ENCODE measurements around the gene SLC2A4RG.

SLC2A4RG gene

GRCh38 chr20:63741676-63742380, 2.3 kb downstream of the SLC2A4RG start:
- DNase-seq = no peak

GRCh38 chr20:63742381-63743024, 2.9 kb downstream of the SLC2A4RG start:
- no peak for DNase-seq

- no peak for DNase-seq
Observed at GRCh38 chr20:63743210-63743970, 3.8 kb downstream of the SLC2A4RG start.

- DNase-seq = no peak
Observed at GRCh38 chr20:63744158-63744557, 4.6 kb downstream of the SLC2A4RG start.

GRCh38 chr20:63744574-63745423, 5.2 kb downstream of the SLC2A4RG start:
- DNase-seq = no peak

- DNase-seq = no peak
Observed at GRCh38 chr20:63745424-63745805, 5.8 kb downstream of the SLC2A4RG start.

- no peak for DNase-seq
Observed at GRCh38 chr20:63745961-63746731, 6.6 kb downstream of the SLC2A4RG start.

- no peak for DNase-seq
Observed at GRCh38 chr20:63746751-63747315, 7.3 kb downstream of the SLC2A4RG start.

- no peak for DNase-seq
Observed at GRCh38 chr20:63747622-63748069, 8.1 kb downstream of the SLC2A4RG start.

GRCh38 chr20:63748070-63748933, 8.7 kb downstream of the SLC2A4RG start:
- DNase-seq = no peak

GRCh38 chr20:63748934-63749270, 9.3 kb downstream of the SLC2A4RG start:
- DNase-seq = no peak

GRCh38 chr20:63749597-63750508, 10.3 kb downstream of the SLC2A4RG start:
- no peak for DNase-seq

GRCh38 chr20:63750807-63751470, 11.4 kb downstream of the SLC2A4RG start:
- peak; percentile 81 for DNase-seq

- DNase-seq = no peak
Observed at GRCh38 chr20:63751471-63752271, 12.1 kb downstream of the SLC2A4RG start.

- DNase-seq = no peak
Observed at GRCh38 chr20:63752411-63753101, 13.0 kb downstream of the SLC2A4RG start.

GRCh38 chr20:63753381-63753780, 13.8 kb downstream of the SLC2A4RG start:
- no peak for DNase-seq

- no peak for DNase-seq
Observed at GRCh38 chr20:63754008-63754407, 14.4 kb downstream of the SLC2A4RG start.

Data from activated CD8-positive, alpha-beta memory T cell treated with anti-CD3 and anti-CD28 coated beads, Interleukin-2, amount 50 U/mL, for 48 hours (primary cell).